H9 (cell line): ENCODE results near the gene NRGN. TPM values are rescaled to one million over a fixed set of nuclear protein-coding genes. Genes with fewer than 3 reads are reported as not detected.

Source experiments
- DNase-seq: peaks from one replicate; pipeline ENCODE4 v3.0.0-alpha.2; 2017
- H2AFZ ChIP-seq: one replicate; pipeline ENCODE4 v1.6.1; 2013; ENCODE audit warnings: mild to moderate bottlenecking, low read length, control low read depth, moderate library complexity
- H2AK5ac ChIP-seq: 2 replicates; pipeline ENCODE4 v1.6.1; 2013; ENCODE audit warnings: low read length, control low read depth, mixed read lengths; ENCODE audit not compliant: insufficient read length
- H2BK120ac ChIP-seq: one replicate; pipeline ENCODE4 v1.6.1; 2013; ENCODE audit warnings: low read depth, mild to moderate bottlenecking, low read length, control low read depth, inconsistent platforms; ENCODE audit not compliant: poor library complexity, severe bottlenecking
- H2BK12ac ChIP-seq: 2 replicates; pipeline ENCODE4 v1.6.1; 2013; ENCODE audit warnings: low read length, control low read depth, mixed read lengths, low read depth; ENCODE audit not compliant: insufficient read length
- H2BK15ac ChIP-seq: 2 replicates; pipeline ENCODE4 v1.6.1; 2013; ENCODE audit warnings: low read depth, low read length, control low read depth
- H2BK20ac ChIP-seq: one replicate; pipeline ENCODE4 v1.6.1; 2013; ENCODE audit warnings: low read depth, mild to moderate bottlenecking, low read length, control low read depth, inconsistent platforms; ENCODE audit not compliant: poor library complexity, severe bottlenecking
- H2BK5ac ChIP-seq: 2 replicates; pipeline ENCODE4 v1.6.1; 2013; ENCODE audit warnings: low read length, control low read depth, mixed read lengths; ENCODE audit not compliant: insufficient read length
- H3K14ac ChIP-seq: 2 replicates; pipeline ENCODE4 v1.6.1; 2013; ENCODE audit warnings: low read length, control low read depth; ENCODE audit not compliant: insufficient read depth
- H3K18ac ChIP-seq: 2 replicates; pipeline ENCODE4 v1.6.1; 2013; ENCODE audit warnings: low read depth, mild to moderate bottlenecking, mixed read lengths, low read length, control low read depth; ENCODE audit not compliant: insufficient read length
- H3K23ac ChIP-seq: 2 replicates; pipeline ENCODE4 v1.6.1; 2013; ENCODE audit warnings: low read length, control low read depth, mixed read lengths, low read depth; ENCODE audit not compliant: insufficient read length
- H3K23me2 ChIP-seq: 2 replicates; pipeline ENCODE4 v1.6.1; 2013; ENCODE audit warnings: low read depth, mild to moderate bottlenecking, mixed read lengths, low read length, control low read depth; ENCODE audit not compliant: insufficient read length, poor library complexity, severe bottlenecking
- H3K27ac ChIP-seq: 2 replicates; pipeline ENCODE4 v1.5.1; 2013; ENCODE audit warnings: low read length, control low read depth, mixed read lengths, low read depth; ENCODE audit not compliant: insufficient read length
- H3K27me3 ChIP-seq: 2 replicates; pipeline ENCODE4 v1.6.1; 2013; ENCODE audit warnings: low read length, control low read depth, inconsistent platforms; ENCODE audit not compliant: insufficient read depth
- H3K4ac ChIP-seq: 2 replicates; pipeline ENCODE4 v1.6.1; 2013; ENCODE audit warnings: low read depth, mild to moderate bottlenecking, control low read depth, inconsistent platforms, low read length, moderate library complexity
- H3K4me1 ChIP-seq: 2 replicates; pipeline ENCODE4 v1.6.1; 2013; ENCODE audit warnings: low read length, control low read depth, inconsistent platforms; ENCODE audit not compliant: insufficient read depth
- H3K4me2 ChIP-seq: 2 replicates; pipeline ENCODE4 v1.6.1; 2013; ENCODE audit warnings: low read length, control low read depth, mixed read lengths; ENCODE audit not compliant: insufficient read length, insufficient read depth
- H3K56ac ChIP-seq: 2 replicates; pipeline ENCODE4 v1.6.1; 2013; ENCODE audit warnings: low read depth, mild to moderate bottlenecking, mixed read lengths, low read length, control low read depth; ENCODE audit not compliant: insufficient read length
- H3K79me1 ChIP-seq: 2 replicates; pipeline ENCODE4 v1.6.1; 2013; ENCODE audit warnings: low read depth, mild to moderate bottlenecking, moderate library complexity, low read length, control low read depth, inconsistent platforms; ENCODE audit not compliant: insufficient read depth, poor library complexity, severe bottlenecking
- H3K79me2 ChIP-seq: 2 replicates; pipeline ENCODE4 v1.6.1; 2013; ENCODE audit warnings: low read length, control low read depth, inconsistent platforms; ENCODE audit not compliant: insufficient read depth
- H3K9ac ChIP-seq: 2 replicates; pipeline ENCODE4 v1.6.1; 2013; ENCODE audit warnings: low read length, control low read depth, mixed read lengths; ENCODE audit not compliant: insufficient read length; ENCODE audit errors: extremely low read depth
- H3K9me3 ChIP-seq: one replicate; pipeline ENCODE4 v1.6.1; 2013; ENCODE audit warnings: low read depth, low read length, inconsistent platforms; ENCODE audit not compliant: control insufficient read depth
- H3T11ph ChIP-seq: one replicate; pipeline ENCODE4 v1.6.1; 2013; ENCODE audit warnings: mild to moderate bottlenecking, low read length, control low read depth, inconsistent platforms
- H4K20me1 ChIP-seq: one replicate; pipeline ENCODE4 v1.6.1; 2013; ENCODE audit not compliant: control insufficient read depth, insufficient read length, insufficient read depth
- H4K5ac ChIP-seq: 2 replicates; pipeline ENCODE4 v1.6.1; 2013; ENCODE audit warnings: low read depth, mild to moderate bottlenecking, mixed read lengths, low read length, control low read depth; ENCODE audit not compliant: insufficient read length
- H4K8ac ChIP-seq: replicated peaks from 2 replicates; pipeline ENCODE4 v1.6.1; 2013; ENCODE audit warnings: low read length, control low read depth, mixed read lengths, low read depth; ENCODE audit not compliant: insufficient read length
- H4K91ac ChIP-seq: 2 replicates; pipeline ENCODE4 v1.6.1; 2013; ENCODE audit warnings: low read depth, mild to moderate bottlenecking, moderate library complexity, mixed read lengths, low read length, control low read depth; ENCODE audit not compliant: insufficient read length
- H3K27ac Mint-ChIP-seq, 3 experiments: 2 replicates in 2 of 3; 3 replicates in 1 of 3; pipeline ENCODE4 v1.8.0; 2020 to 2021; ENCODE audit warnings: mixed read lengths in 3 of 3, mild to moderate bottlenecking in 1 of 3, moderate library complexity in 1 of 3
- H3K27me3 Mint-ChIP-seq: 2 replicates; pipeline ENCODE4 v1.8.0; 2021; ENCODE audit warnings: low read depth, mild to moderate bottlenecking, moderate library complexity, mixed read lengths
- H3K36me3 Mint-ChIP-seq, 3 experiments: 2 replicates in 2 of 3; 3 replicates in 1 of 3; pipeline ENCODE4 v1.8.0; 2020 to 2021; ENCODE audit warnings: low read depth in 3 of 3, mixed read lengths in 3 of 3; ENCODE audit not compliant: insufficient read depth in 1 of 3
- H3K4me1 Mint-ChIP-seq, 2 experiments: 2 replicates each; pipeline ENCODE4 v1.8.0; 2020; ENCODE audit warnings: mixed read lengths in 2 of 2
- H3K4me3 Mint-ChIP-seq, 2 experiments: 2 replicates in 1 of 2; 3 replicates in 1 of 2; pipeline ENCODE4 v1.8.0; 2020 to 2021; ENCODE audit warnings: mild to moderate bottlenecking in 2 of 2, mixed read lengths in 2 of 2, moderate library complexity in 1 of 2
- H3K9me3 Mint-ChIP-seq, 2 experiments: 2 replicates in 1 of 2; 3 replicates in 1 of 2; pipeline ENCODE4 v1.8.0; 2020; ENCODE audit warnings: mild to moderate bottlenecking in 2 of 2, mixed read lengths in 2 of 2, moderate library complexity in 1 of 2
- WGBS: extraction: QIAGEN DNeasy Blood & Tissue Kit; methylation state at CpG from one replicate; pipeline ENCODE4 v1.1.7; 2013; ENCODE audit warnings: missing lambda C conversion rate, low lambda C conversion rate, mixed read lengths; ENCODE audit not compliant: insufficient read length; ENCODE audit errors: extremely low coverage; 5-methylcytosine and 5-hydroxymethylcytosine counted together
- total RNA-seq: library from RNA; stranded (reverse); gene quantifications from 2 replicates; pipeline ENCODE4 v1.2.1, GENCODE V29; 2021
- TF ChIP-seq, protein P1 (sequence below): fragments of 200-600 bp; sonication (generic); conservative IDR thresholded peaks from 3 replicates; pipeline ENCODE4 v1.8.0; 2021; ENCODE audit warnings: antibody characterized with exemption, mild to moderate bottlenecking

The NRGN gene
- total RNA-seq, 1 experiment from 2014 or later = 6.4 TPM

DNA sequence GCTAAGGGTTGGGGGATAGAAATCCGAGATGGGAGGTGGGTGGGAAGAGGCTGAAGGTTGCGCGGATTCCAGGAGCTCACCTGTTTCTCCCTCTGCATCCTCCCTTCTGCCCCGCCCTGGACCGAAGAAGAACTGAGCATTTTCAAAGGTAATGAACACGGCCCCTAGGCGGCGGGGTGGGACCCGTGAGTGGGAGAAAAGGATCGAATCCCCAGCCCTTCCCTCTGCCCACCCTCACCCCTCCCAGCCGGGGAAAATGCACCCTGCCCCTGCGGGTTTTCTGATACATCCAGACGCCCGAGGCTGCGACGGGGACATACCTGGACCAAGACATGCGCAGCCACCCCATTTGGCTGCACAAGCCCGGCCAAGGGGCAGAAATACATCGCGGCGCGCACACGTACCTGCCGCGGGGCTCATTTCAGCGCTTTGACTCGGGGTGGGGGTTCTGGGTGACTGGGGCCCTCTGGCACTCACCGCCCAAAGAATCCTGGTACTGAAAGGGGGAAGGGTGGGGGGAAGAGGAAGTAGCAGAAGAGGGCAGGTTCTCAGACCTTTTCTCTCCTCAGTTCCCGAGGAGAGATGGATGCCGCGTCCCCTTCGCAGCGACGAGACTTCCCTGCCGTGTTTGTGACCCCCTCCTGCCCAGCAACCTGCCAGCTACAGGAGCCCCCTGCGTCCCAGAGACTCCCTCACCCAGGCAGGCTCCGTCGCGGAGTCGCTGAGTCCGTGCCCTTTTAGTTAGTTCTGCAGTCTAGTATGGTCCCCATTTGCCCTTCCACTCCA, 6.3 kb downstream of the NRGN start:
- Histone ChIP-seq H2AFZ (no peak overlapping the region), H2BK5ac (no peak overlapping the region), H3K9me3 (no peaks in the 10 kb centered on the region), H3K9ac (no peak overlapping the region), H3K56ac (no peak overlapping the region), H3K79me1 (no peaks in the 10 kb centered on the region), H3K27ac (no peak overlapping the region), H3K23ac (no peak overlapping the region), H3K4ac (no peak overlapping the region), H3K27me3 (peaks cover 90% of the 10 kb centered on the region), H4K5ac (no peak overlapping the region), H4K8ac (no peak overlapping the region), H3K4me1 (no peaks in the 10 kb centered on the region), H2BK15ac (no peak overlapping the region), H4K91ac (no peak overlapping the region), H3K23me2 (peaks cover 19% of the 10 kb centered on the region), H4K20me1 (no peaks in the 10 kb centered on the region), H3K79me2 (no peaks in the 10 kb centered on the region), H2BK20ac (no peak overlapping the region), H3K4me2 (peak overlapping the region; percentile 51), H2AK5ac (no peak overlapping the region), H3K18ac (no peak overlapping the region), H2BK12ac (no peak overlapping the region), H3T11ph (no peak overlapping the region), H3K14ac (no peak overlapping the region), H2BK120ac (no peak overlapping the region)
- peak; percentile 64 for DNase-seq
- H3K27me3 Mint-ChIP-seq = peaks cover 98% of the 10 kb centered on the region
- H3K27ac Mint-ChIP-seq = peak overlapping the region in 2 of 3 experiments; percentile 56 to 94; a peak in 3 of 7 replicates
- H3K9me3 Mint-ChIP-seq = peaks cover 3 to 7% of the 10 kb centered on the region in 2 experiments; a peak in 2 of 5 replicates
- peak overlapping the region; percentile 79 to 92 for H3K4me3 Mint-ChIP-seq
- peaks cover 21 to 33% of the 10 kb centered on the region in 2 experiments for H3K4me1 Mint-ChIP-seq
- TF ChIP-seq, protein P1, sequence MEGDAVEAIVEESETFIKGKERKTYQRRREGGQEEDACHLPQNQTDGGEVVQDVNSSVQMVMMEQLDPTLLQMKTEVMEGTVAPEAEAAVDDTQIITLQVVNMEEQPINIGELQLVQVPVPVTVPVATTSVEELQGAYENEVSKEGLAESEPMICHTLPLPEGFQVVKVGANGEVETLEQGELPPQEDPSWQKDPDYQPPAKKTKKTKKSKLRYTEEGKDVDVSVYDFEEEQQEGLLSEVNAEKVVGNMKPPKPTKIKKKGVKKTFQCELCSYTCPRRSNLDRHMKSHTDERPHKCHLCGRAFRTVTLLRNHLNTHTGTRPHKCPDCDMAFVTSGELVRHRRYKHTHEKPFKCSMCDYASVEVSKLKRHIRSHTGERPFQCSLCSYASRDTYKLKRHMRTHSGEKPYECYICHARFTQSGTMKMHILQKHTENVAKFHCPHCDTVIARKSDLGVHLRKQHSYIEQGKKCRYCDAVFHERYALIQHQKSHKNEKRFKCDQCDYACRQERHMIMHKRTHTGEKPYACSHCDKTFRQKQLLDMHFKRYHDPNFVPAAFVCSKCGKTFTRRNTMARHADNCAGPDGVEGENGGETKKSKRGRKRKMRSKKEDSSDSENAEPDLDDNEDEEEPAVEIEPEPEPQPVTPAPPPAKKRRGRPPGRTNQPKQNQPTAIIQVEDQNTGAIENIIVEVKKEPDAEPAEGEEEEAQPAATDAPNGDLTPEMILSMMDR = peak; percentile 61
- no peaks in the 10 kb centered on the region; a peak in 2 of 7 replicates for H3K36me3 Mint-ChIP-seq
- WGBS = no CpG with 5 or more reads among the region's 41 CpGs
